Spleen (tissue), 11 donors: ENCODE data around the gene MAPK13. TPM values are rescaled to one million over a fixed set of nuclear protein-coding genes. Genes with fewer than 3 reads are reported as not detected.
A peak's percentile ranks its signal among the peaks of the same experiment; 100 is the strongest.

ENCODE experiments used
- DNase-seq: peaks from one replicate; pipeline ENCODE4 v3.0.0-alpha.2; 2020
- H3K27ac ChIP-seq, 8 donors: fragments of 200-600 bp; sonication (generic) in 7 of 8; 1 replicate in 4 of 8; 2 replicates in 4 of 8; pipeline versions ENCODE4 v1.5.0 to v1.8.0; 2016 to 2021; ENCODE audit warnings: inconsistent platforms in 4 of 8, mild to moderate bottlenecking in 4 of 8, moderate library complexity in 1 of 8
- H3K27me3 ChIP-seq, 7 donors: fragments of 200-600 bp; sonication (generic) in 6 of 7; replicated peaks in 1 of 7; 1 replicate in 4 of 7; 2 replicates in 3 of 7; pipeline versions ENCODE4 v1.5.0 to v1.8.0; 2016 to 2021; ENCODE audit warnings: inconsistent platforms in 3 of 7, mild to moderate bottlenecking in 1 of 7
- H3K36me3 ChIP-seq, 6 donors: fragments of 200-600 bp; sonication (generic) in 5 of 6; 1 replicate in 4 of 6; 2 replicates in 2 of 6; pipeline versions ENCODE4 v1.5.0 to v1.8.0; 2016 to 2021; ENCODE audit warnings: inconsistent platforms in 2 of 6
- H3K4me1 ChIP-seq, 6 donors: fragments of 200-600 bp; sonication (generic) in 5 of 6; 1 replicate in 3 of 6; 2 replicates in 3 of 6; pipeline versions ENCODE4 v1.5.0 to v1.8.0; 2016 to 2021; ENCODE audit warnings: inconsistent platforms in 3 of 6
- H3K4me3 ChIP-seq, 8 donors: fragments of 200-600 bp; sonication (generic) in 7 of 8; 1 replicate in 4 of 8; 2 replicates in 4 of 8; pipeline versions ENCODE4 v1.5.0 to v1.8.0; 2016 to 2021; ENCODE audit warnings: inconsistent platforms in 4 of 8, mild to moderate bottlenecking in 4 of 8, moderate library complexity in 2 of 8
- H3K9me3 ChIP-seq, 8 donors: fragments of 200-600 bp; sonication (generic) in 7 of 8; 1 replicate in 4 of 8; 2 replicates in 4 of 8; pipeline versions ENCODE4 v1.5.0 to v1.8.0; 2016 to 2021; ENCODE audit warnings: inconsistent platforms in 4 of 8
- CTCF ChIP-seq, 11 experiments: fragments of 200-600 bp in 7 of 11; fragments of 450-650 bp in 4 of 11; sonication (generic) in 4 of 11; IDR thresholded peaks in 8 of 11; conservative IDR thresholded peaks in 3 of 11; 1 replicate in 7 of 11; 2 replicates in 4 of 11; pipeline versions ENCODE4 v1.4.0 to v1.8.0; 2016 to 2021; ENCODE audit warnings: antibody characterized with exemption in 11 of 11, inconsistent platforms in 4 of 11, mild to moderate bottlenecking in 1 of 11
- POLR2A ChIP-seq, 3 donors: fragments of 450-650 bp; IDR thresholded peaks; one replicate each; pipeline ENCODE4 v1.5.1; 2017; ENCODE audit warnings: antibody characterized with exemption in 3 of 3, mild to moderate bottlenecking in 1 of 3
- POLR2AphosphoS5 ChIP-seq, 3 donors: sonication (generic); formaldehyde crosslinking; IDR thresholded peaks; one replicate each; pipeline ENCODE4 v1.5.1; 2017; ENCODE audit warnings: antibody characterized with exemption in 3 of 3
- WGBS, 5 donors: extraction: QIAGEN DNeasy Blood & Tissue Kit in 3 of 5; methylation state at CpG; one replicate each; pipeline versions ENCODE4 v1.1.5 to v1.1.7; 2013 to 2018; 5-methylcytosine and 5-hydroxymethylcytosine counted together
- intact Hi-C: fragments of 100-400 bp; cut with DNase I; formaldehyde crosslinking; loops from one replicate; pipeline ENCODE4 v1.15.0; 2023; ENCODE audit warnings: low total_unique reads
- polyA plus RNA-seq, 3 donors: library from polyadenylated mRNA; stranded (reverse); fragments of 200-250 nt; gene quantifications; one replicate each; pipeline ENCODE4 v1.2.1, GENCODE V29; 2013
- total RNA-seq, 7 donors: library from RNA; depleted of rRNA in 3 of 7; stranded (reverse); fragments of >200 nt in 3 of 7; fragmentation: NEBNext Ultra II Directional in 4 of 7; extraction: Animal tissue kit (Norgen Biotek cat#: 25700) in 4 of 7; gene quantifications; one replicate each; pipeline versions ENCODE4 v1.1.0 to v1.2.1, GENCODE V29; 2016 to 2021
- donor health status: healthy with polysubstance abuse.
- donor health status: DM: no; HTN: no; CAD: no; lungs with moderate emphysema.
- donor health status: DM: no; HTN: no; CAD: no.
- donor health status: Bipolar disorder and iron deficiency.
- donor health status: healthy.
- donor health status: DM: no; HTN: no; CAD: no.
- donor health status: DM: yes; HTN: yes; CAD: no.

MAPK13 gene
- total and polyA plus RNA-seq, 10 donors: 6.2 to 30.0 (median 17.7) TPM

DNA sequence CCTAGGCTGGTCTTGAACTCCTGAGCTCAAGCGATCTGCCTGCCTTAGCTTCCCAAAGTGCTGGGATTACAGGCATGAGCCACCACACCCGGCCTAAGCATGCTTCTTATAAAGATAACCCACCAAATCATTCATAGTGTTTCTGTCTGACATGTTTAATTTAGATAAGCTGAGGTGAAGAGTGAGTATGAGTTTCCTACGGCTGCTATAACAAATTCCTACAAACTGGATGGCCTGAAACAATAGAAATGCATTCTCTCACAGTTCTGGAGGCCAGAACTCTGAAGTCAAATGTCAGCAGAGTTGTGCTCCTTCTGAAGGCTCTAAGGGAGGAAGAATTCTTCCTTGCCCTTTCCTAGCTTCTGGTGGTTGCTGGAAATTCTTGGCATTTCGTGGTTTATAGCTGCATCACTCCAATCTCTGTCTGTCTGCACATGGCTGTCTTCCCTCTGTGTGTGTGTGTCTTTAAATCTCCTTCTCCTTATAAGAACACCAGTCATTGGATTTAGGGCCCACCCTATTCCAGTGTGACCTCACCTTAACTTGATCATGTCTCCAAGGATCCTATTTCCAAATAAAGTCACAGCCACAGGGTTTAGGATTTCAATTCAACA, 29.9 kb downstream of the MAPK13 start:
- DNase-seq: no peak
- intact Hi-C loops: no loop called here
- H3K27ac ChIP-seq: no peak overlapping the region
- TF ChIP-seq CTCF (IDR thresholded peaks at IDR 0.05 in 8 of 11, conservative IDR thresholded peaks at IDR 0.05 in 3 of 11) (no peak), POLR2AphosphoS5 (IDR thresholded peaks at IDR 0.05) (no peak), POLR2A (IDR thresholded peaks at IDR 0.05) (no peak)
- WGBS, 5 donors: 91 to 95% (median 92%) methylated on average over 4 of the region's 4 CpGs
- no peaks in the 10 kb centered on the region for H3K4me1 ChIP-seq
- H3K9me3 ChIP-seq: peaks cover 0 to 23% (median 18%) of the 10 kb centered on the region in 8 donors
- no peaks in the 10 kb centered on the region for H3K27me3 ChIP-seq
- H3K36me3 ChIP-seq: peaks cover 0 to 7% (median 2%) of the 10 kb centered on the region in 6 donors
- no peak overlapping the region for H3K4me3 ChIP-seq

DNA sequence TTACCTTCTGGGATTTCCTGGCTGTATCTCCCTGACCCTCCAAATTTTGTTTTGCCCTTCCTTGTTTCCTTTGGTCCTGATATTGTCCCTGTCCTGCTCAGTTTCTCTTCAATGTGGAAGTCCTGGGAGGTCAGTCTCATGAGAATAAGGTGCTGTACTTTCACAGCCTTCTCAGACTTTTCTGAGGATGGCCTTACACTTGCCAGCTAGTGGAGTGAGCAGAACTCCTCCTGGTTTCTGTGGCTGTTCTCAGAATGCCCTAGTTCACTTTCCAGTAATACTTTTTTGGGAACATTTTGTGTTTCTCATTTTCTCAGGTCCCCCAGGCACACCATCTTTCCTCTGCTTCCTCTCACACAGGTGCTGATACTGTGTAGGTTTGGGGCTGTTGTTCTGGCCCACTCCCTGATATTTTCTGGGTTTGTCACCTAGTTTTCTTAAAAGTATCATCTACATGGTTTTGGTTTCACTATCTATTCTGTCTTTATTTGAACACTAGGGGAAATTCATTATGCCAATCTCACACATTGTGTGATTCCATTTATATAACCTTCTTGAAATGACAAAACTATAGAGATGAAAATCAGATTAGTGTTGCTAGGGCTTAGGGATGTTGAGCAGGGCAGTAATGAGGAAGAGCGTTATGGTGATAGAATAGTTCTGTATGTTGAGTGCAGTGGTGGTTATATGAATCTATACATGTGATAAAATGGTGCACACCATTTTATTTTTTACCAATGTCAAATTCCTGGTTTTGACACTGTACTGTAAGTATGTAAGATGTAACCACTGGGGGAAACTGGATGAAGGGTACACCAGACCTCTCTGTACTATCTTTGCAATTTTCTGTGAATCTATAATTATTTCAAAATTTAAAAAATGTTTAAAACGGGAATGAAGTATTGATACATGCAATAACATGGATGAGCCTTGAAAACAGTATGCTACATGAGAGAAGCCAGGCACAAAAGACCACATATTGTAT, 39.0 kb downstream of the MAPK13 start:
- Histone ChIP-seq H3K36me3 (no peaks in the 10 kb centered on the region), H3K4me3 (no peak overlapping the region), H3K27me3 (no peaks in the 10 kb centered on the region), H3K9me3 (no peaks in the 10 kb centered on the region), H3K27ac (peak overlapping the region in 3 of 8 donors; percentile 4 to 26 (median 14)), H3K4me1 (peaks cover 0 to 10% (median 0%) of the 10 kb centered on the region in 6 donors)
- no peak for TF ChIP-seq CTCF (IDR thresholded peaks at IDR 0.05 in 8 of 11, conservative IDR thresholded peaks at IDR 0.05 in 3 of 11)
- TF ChIP-seq POLR2A (IDR thresholded peaks at IDR 0.05): no peak
- TF ChIP-seq POLR2AphosphoS5 (IDR thresholded peaks at IDR 0.05): no peak
- 84 to 95% (median 91%) methylated on average over 2 of the region's 2 CpGs for WGBS, 5 donors
- DNase-seq: no peak
- intact Hi-C loops: no loop called here

GRCh38 chr6:36170704-36171103, 40.4 kb downstream of the MAPK13 start:
- H3K27ac ChIP-seq: no peak overlapping the region
- no peak for TF ChIP-seq CTCF (IDR thresholded peaks at IDR 0.05 in 8 of 11, conservative IDR thresholded peaks at IDR 0.05 in 3 of 11)
- no peak for TF ChIP-seq POLR2AphosphoS5 (IDR thresholded peaks at IDR 0.05)
- no peak for TF ChIP-seq POLR2A (IDR thresholded peaks at IDR 0.05)
- DNase-seq: no peak
- intact Hi-C loops: no loop called here
- peaks cover 0 to 10% (median 0%) of the 10 kb centered on the region in 6 donors for H3K4me1 ChIP-seq
- H3K36me3 ChIP-seq: no peaks in the 10 kb centered on the region
- H3K9me3 ChIP-seq: no peaks in the 10 kb centered on the region
- H3K27me3 ChIP-seq: no peaks in the 10 kb centered on the region
- H3K4me3 ChIP-seq: no peak overlapping the region
- 94 to 99% (median 99%) methylated on average over 2 of the region's 2 CpGs for WGBS, 5 donors

GRCh38 chr6:36171573-36171972, 41.3 kb downstream of the MAPK13 start:
- no peaks in the 10 kb centered on the region for H3K27me3 ChIP-seq
- DNase-seq: no peak
- peaks cover 0 to 10% (median 0%) of the 10 kb centered on the region in 6 donors for H3K4me1 ChIP-seq
- H3K27ac ChIP-seq: no peak overlapping the region
- no peak overlapping the region for H3K4me3 ChIP-seq
- no peak for TF ChIP-seq POLR2AphosphoS5 (IDR thresholded peaks at IDR 0.05)
- TF ChIP-seq CTCF (IDR thresholded peaks at IDR 0.05 in 8 of 11, conservative IDR thresholded peaks at IDR 0.05 in 3 of 11): no peak
- TF ChIP-seq POLR2A (IDR thresholded peaks at IDR 0.05): no peak
- intact Hi-C loops: no loop called here
- 66 to 83% (median 70%) methylated on average over 2 of the region's 2 CpGs for WGBS, 5 donors
- H3K9me3 ChIP-seq: no peaks in the 10 kb centered on the region
- H3K36me3 ChIP-seq: no peaks in the 10 kb centered on the region
